H1 (cell line): ENCODE measurements around the gene IRAK1BP1. TPM values are rescaled to one million over a fixed set of nuclear protein-coding genes. Genes with fewer than 3 reads are reported as not detected.

Source experiments
- BCL11A ChIP-seq, 2 experiments: IDR thresholded peaks; one replicate each; pipeline ENCODE4 v1.6.1; 2011; ENCODE audit warnings: low read depth in 2 of 2, low read length in 2 of 2, mild to moderate bottlenecking in 2 of 2
- CBX8 ChIP-seq: fragments of 300-800, 300-1000 bp; sonication (generic); IDR thresholded peaks from 2 replicates; pipeline ENCODE4 v1.7.1; 2016; ENCODE audit warnings: low read depth, low read length, borderline replicate concordance
- CHD2 ChIP-seq: IDR thresholded peaks from 2 replicates; pipeline ENCODE4 v1.6.1; 2012; ENCODE audit warnings: low read length, improper control_type of control experiment
- CTBP2 ChIP-seq: IDR thresholded peaks from 2 replicates; pipeline ENCODE4 v1.7.0; 2011; ENCODE audit warnings: borderline replicate concordance, mild to moderate bottlenecking, moderate library complexity, mixed read lengths, low read length; ENCODE audit not compliant: insufficient read depth, insufficient read length
- EGR1 ChIP-seq: IDR thresholded peaks from 2 replicates; pipeline ENCODE4 v1.6.1; 2011; ENCODE audit warnings: low read depth, low read length, borderline replicate concordance
- RBBP5 ChIP-seq: IDR thresholded peaks from 2 replicates; pipeline ENCODE4 v1.7.1; 2012; ENCODE audit warnings: low read depth, mild to moderate bottlenecking, inconsistent platforms, low read length, moderate library complexity, borderline replicate concordance
- TBP ChIP-seq: IDR thresholded peaks from 2 replicates; pipeline ENCODE4 v1.6.1; 2011; ENCODE audit warnings: low read depth, low read length, improper control_type of control experiment
- TEAD4 ChIP-seq: IDR thresholded peaks from 2 replicates; pipeline ENCODE4 v1.6.1; 2012; ENCODE audit warnings: low read depth, low read length, inconsistent platforms, mixed read lengths
- polyA plus RNA-seq, 7 experiments: library from polyadenylated mRNA; depleted of rRNA in 3 of 7; stranded (reverse) in 5 of 7; unstranded in 2 of 7; fragments of >200 nt in 5 of 7; fragments of 200-250 nt in 2 of 7; gene quantifications; 1 replicate in 5 of 7; 2 replicates in 1 of 7; 4 replicates in 1 of 7; pipeline versions ENCODE4 v1.2.1 to v1.2.3, GENCODE V29; 2011 to 2013; ENCODE audit warnings: missing spikeins in 2 of 7, mixed read lengths in 2 of 7
- total RNA-seq: library from RNA; stranded (reverse); fragmentation: NEBNext Ultra II Directional; extraction: Animal tissue kit (Norgen Biotek cat#: 25700); gene quantifications from 2 replicates; pipeline ENCODE4 v1.2.1, GENCODE V29; 2021
- TF ChIP-seq, protein P1 (sequence below): fragments of 300-600 bp; sonication (generic); IDR thresholded peaks from 2 replicates; pipeline ENCODE4 v1.7.1; 2012; ENCODE audit warnings: low read length, moderate library complexity, mild to moderate bottlenecking, inconsistent platforms; ENCODE audit not compliant: insufficient replicate concordance
- TF ChIP-seq, protein P2 (sequence below): IDR thresholded peaks from 2 replicates; pipeline ENCODE4 v1.6.1; 2012; ENCODE audit warnings: low read length, inconsistent platforms

Gene IRAK1BP1
- total and polyA plus RNA-seq, 2 of the 8 experiments (the other 6 are each of a cell fraction or from before 2014, with no cell fraction given), result 3.7 to 4.7 TPM

DNA sequence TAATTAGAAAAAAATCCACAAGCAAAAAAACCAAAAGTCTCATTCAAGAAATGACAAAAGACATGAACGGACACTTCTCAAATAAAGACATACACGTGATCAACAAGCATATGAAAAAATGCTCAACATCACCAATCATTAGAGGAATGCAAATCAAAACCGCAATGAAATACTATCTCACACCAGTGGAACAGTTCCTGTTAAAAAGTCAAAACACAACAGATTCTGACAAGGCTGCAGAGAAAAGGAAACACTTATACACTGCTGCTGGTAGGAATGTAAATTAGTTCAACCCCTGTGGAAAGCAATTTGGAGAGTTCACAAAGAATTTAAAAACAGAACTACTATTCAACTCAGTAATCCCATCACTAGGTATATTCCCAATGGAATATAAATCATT, 58.0 kb downstream of the IRAK1BP1 start (continued):
- TF ChIP-seq, protein P1, sequence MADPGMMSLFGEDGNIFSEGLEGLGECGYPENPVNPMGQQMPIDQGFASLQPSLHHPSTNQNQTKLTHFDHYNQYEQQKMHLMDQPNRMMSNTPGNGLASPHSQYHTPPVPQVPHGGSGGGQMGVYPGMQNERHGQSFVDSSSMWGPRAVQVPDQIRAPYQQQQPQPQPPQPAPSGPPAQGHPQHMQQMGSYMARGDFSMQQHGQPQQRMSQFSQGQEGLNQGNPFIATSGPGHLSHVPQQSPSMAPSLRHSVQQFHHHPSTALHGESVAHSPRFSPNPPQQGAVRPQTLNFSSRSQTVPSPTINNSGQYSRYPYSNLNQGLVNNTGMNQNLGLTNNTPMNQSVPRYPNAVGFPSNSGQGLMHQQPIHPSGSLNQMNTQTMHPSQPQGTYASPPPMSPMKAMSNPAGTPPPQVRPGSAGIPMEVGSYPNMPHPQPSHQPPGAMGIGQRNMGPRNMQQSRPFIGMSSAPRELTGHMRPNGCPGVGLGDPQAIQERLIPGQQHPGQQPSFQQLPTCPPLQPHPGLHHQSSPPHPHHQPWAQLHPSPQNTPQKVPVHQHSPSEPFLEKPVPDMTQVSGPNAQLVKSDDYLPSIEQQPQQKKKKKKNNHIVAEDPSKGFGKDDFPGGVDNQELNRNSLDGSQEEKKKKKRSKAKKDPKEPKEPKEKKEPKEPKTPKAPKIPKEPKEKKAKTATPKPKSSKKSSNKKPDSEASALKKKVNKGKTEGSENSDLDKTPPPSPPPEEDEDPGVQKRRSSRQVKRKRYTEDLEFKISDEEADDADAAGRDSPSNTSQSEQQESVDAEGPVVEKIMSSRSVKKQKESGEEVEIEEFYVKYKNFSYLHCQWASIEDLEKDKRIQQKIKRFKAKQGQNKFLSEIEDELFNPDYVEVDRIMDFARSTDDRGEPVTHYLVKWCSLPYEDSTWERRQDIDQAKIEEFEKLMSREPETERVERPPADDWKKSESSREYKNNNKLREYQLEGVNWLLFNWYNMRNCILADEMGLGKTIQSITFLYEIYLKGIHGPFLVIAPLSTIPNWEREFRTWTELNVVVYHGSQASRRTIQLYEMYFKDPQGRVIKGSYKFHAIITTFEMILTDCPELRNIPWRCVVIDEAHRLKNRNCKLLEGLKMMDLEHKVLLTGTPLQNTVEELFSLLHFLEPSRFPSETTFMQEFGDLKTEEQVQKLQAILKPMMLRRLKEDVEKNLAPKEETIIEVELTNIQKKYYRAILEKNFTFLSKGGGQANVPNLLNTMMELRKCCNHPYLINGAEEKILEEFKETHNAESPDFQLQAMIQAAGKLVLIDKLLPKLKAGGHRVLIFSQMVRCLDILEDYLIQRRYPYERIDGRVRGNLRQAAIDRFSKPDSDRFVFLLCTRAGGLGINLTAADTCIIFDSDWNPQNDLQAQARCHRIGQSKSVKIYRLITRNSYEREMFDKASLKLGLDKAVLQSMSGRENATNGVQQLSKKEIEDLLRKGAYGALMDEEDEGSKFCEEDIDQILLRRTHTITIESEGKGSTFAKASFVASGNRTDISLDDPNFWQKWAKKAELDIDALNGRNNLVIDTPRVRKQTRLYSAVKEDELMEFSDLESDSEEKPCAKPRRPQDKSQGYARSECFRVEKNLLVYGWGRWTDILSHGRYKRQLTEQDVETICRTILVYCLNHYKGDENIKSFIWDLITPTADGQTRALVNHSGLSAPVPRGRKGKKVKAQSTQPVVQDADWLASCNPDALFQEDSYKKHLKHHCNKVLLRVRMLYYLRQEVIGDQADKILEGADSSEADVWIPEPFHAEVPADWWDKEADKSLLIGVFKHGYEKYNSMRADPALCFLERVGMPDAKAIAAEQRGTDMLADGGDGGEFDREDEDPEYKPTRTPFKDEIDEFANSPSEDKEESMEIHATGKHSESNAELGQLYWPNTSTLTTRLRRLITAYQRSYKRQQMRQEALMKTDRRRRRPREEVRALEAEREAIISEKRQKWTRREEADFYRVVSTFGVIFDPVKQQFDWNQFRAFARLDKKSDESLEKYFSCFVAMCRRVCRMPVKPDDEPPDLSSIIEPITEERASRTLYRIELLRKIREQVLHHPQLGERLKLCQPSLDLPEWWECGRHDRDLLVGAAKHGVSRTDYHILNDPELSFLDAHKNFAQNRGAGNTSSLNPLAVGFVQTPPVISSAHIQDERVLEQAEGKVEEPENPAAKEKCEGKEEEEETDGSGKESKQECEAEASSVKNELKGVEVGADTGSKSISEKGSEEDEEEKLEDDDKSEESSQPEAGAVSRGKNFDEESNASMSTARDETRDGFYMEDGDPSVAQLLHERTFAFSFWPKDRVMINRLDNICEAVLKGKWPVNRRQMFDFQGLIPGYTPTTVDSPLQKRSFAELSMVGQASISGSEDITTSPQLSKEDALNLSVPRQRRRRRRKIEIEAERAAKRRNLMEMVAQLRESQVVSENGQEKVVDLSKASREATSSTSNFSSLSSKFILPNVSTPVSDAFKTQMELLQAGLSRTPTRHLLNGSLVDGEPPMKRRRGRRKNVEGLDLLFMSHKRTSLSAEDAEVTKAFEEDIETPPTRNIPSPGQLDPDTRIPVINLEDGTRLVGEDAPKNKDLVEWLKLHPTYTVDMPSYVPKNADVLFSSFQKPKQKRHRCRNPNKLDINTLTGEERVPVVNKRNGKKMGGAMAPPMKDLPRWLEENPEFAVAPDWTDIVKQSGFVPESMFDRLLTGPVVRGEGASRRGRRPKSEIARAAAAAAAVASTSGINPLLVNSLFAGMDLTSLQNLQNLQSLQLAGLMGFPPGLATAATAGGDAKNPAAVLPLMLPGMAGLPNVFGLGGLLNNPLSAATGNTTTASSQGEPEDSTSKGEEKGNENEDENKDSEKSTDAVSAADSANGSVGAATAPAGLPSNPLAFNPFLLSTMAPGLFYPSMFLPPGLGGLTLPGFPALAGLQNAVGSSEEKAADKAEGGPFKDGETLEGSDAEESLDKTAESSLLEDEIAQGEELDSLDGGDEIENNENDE, result no peak
- TF ChIP-seq TEAD4 (no peak), CBX8 (no peak), CHD2 (no peak), TBP (no peak), RBBP5 (no peak), CTBP2 (no peak), EGR1 (no peak), BCL11A (IDR thresholded peaks at IDR 0.05; ENCODE audit: low read depth in 2 of 2, low read length in 2 of 2) (no peak)
- TF ChIP-seq, protein P2, sequence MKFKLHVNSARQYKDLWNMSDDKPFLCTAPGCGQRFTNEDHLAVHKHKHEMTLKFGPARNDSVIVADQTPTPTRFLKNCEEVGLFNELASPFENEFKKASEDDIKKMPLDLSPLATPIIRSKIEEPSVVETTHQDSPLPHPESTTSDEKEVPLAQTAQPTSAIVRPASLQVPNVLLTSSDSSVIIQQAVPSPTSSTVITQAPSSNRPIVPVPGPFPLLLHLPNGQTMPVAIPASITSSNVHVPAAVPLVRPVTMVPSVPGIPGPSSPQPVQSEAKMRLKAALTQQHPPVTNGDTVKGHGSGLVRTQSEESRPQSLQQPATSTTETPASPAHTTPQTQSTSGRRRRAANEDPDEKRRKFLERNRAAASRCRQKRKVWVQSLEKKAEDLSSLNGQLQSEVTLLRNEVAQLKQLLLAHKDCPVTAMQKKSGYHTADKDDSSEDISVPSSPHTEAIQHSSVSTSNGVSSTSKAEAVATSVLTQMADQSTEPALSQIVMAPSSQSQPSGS, result no peak
